Activated CD4-positive, alpha-beta T cell treated with anti-CD3 and anti-CD28 coated beads, Interleukin-2, amount 10 ng/mL, durations not matched to agents 7 days and 5 days (primary cell): ENCODE data around the gene TNFSF11. TPM values are rescaled to one million over a fixed set of nuclear protein-coding genes. Genes with fewer than 3 reads are reported as not detected.

Experiments used
- CTCF ChIA-PET: fragments of 350-600 bp; sonication (Branson Sonifier 250); formaldehyde crosslinking; loops from one replicate; lab custom pipeline; 2021; ENCODE audit warnings: antibody characterized with exemption; lab: Charles Lee
- POLR2A ChIA-PET: fragments of 350-600 bp; sonication (Branson Sonifier 250); formaldehyde crosslinking; loops from one replicate; lab custom pipeline; 2021; ENCODE audit warnings: antibody characterized with exemption; lab: Charles Lee
- DNase-seq: peaks from one replicate; pipeline ENCODE4 v3.0.0-alpha.2; 2020
- H3K27ac Mint-ChIP-seq: one replicate; pipeline ENCODE4 v1.8.0; 2021; ENCODE audit warnings: mild to moderate bottlenecking, moderate library complexity, mixed read lengths
- H3K27me3 Mint-ChIP-seq: one replicate; pipeline ENCODE4 v1.8.0; 2021; ENCODE audit warnings: mixed read lengths
- H3K36me3 Mint-ChIP-seq: one replicate; pipeline ENCODE4 v1.8.0; 2021; ENCODE audit warnings: low read depth, mixed read lengths
- H3K4me1 Mint-ChIP-seq: one replicate; pipeline ENCODE4 v1.8.0; 2021; ENCODE audit warnings: mixed read lengths
- H3K4me3 Mint-ChIP-seq: one replicate; pipeline ENCODE4 v1.8.0; 2021; ENCODE audit warnings: mild to moderate bottlenecking, moderate library complexity, mixed read lengths
- H3K9me3 Mint-ChIP-seq: one replicate; pipeline ENCODE4 v1.8.0; 2021; ENCODE audit warnings: mixed read lengths
- total RNA-seq, 2 experiments: library from RNA; stranded (reverse); gene quantifications; one replicate each; pipeline ENCODE4 v1.2.3, GENCODE V29; 2021

TNFSF11 gene
- total RNA-seq, 2 experiments from 2014 or later: 0.77 to 0.87 TPM

DNA sequence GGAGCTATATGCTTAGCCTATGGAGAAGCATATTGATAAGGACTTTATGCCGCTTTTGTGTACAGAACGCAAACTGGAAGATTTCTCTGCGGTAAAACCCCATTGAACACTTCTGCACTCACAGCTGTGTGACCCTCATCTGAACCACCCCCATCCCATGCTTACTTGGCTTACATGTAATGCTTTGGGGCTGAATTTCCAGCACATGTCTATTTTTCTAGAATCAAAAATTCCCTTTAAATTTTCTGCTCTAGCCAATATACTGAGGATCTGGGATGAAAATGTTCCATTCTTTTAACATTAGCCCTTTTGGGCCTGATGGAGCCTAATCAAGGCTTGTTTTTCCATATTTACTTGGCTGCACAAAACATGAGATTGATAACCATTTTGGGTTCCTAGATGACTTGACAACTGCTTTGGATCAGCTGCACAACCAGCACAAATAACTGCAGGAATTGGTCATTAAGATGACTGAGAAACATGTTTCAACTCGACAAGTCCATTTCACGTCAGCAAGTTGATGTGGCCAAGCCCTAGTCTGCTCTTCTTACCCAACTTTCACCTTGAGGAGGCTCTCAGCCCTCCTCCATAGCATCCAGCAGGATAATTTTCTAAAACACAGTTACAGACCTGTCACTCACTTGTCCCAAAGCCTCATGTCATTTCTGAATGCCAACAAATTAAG, 52.4 kb downstream of the TNFSF11 start:
- no peak for DNase-seq
- H3K4me3 Mint-ChIP-seq: no peak overlapping the region
- ChIA-PET CTCF (no interaction called here), POLR2A (no interaction called here)
- no peak overlapping the region for H3K27ac Mint-ChIP-seq
- no peaks in the 10 kb centered on the region for H3K36me3 Mint-ChIP-seq
- no peaks in the 10 kb centered on the region for H3K4me1 Mint-ChIP-seq
- peaks cover 3% of the 10 kb centered on the region for H3K27me3 Mint-ChIP-seq
- no peaks in the 10 kb centered on the region for H3K9me3 Mint-ChIP-seq

DNA sequence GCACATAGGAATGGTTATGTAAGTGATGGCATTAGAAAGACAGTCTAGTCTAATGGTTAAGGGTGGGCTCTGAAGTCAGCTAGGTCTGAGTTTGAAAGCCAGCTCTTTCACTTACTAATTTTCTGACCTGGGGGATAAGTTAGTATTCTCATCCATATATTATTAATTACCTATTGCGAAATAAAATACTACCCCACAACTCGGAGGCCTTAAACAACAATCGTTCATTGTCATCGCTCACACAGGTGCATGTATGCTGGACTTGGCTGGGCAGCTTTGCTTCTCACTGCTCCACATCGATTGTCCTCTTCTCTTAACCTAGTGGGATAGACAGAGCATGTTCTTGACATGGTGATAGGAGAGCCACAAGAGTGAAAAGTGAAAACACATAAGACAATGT, 54.7 kb downstream of the TNFSF11 start:
- CTCF ChIA-PET: no interaction called here
- POLR2A ChIA-PET: no interaction called here
- Mint-ChIP-seq H3K27me3 (peaks cover 7% of the 10 kb centered on the region), H3K27ac (no peak overlapping the region), H3K9me3 (no peaks in the 10 kb centered on the region), H3K4me3 (no peak overlapping the region), H3K36me3 (no peaks in the 10 kb centered on the region), H3K4me1 (no peaks in the 10 kb centered on the region)
- DNase-seq: no peak

DNA sequence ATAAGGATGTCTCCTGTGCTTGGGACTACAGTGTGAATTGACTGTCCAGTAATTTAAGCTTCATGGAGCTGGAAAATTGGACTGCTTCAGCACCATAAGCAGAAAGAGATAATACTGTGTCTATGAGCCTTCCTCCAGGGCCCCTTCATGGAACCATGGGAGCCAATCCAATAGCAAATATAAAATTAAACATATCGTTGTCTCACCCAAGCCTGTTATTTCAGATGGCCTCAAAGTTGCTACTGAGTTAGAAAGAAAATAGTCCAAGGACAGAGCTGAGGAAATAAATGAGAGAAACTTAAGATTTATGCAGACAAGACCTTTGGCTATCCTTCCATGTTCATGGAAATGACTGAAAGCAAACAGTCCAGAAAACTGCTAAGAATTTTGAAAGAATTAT, 57.2 kb downstream of the TNFSF11 start:
- ChIA-PET POLR2A (no interaction called here), CTCF (no interaction called here)
- no peaks in the 10 kb centered on the region for H3K36me3 Mint-ChIP-seq
- H3K27me3 Mint-ChIP-seq: peaks cover 7% of the 10 kb centered on the region
- H3K4me3 Mint-ChIP-seq: no peak overlapping the region
- no peak overlapping the region for H3K27ac Mint-ChIP-seq
- H3K9me3 Mint-ChIP-seq: no peaks in the 10 kb centered on the region
- no peaks in the 10 kb centered on the region for H3K4me1 Mint-ChIP-seq
- no peak for DNase-seq

DNA sequence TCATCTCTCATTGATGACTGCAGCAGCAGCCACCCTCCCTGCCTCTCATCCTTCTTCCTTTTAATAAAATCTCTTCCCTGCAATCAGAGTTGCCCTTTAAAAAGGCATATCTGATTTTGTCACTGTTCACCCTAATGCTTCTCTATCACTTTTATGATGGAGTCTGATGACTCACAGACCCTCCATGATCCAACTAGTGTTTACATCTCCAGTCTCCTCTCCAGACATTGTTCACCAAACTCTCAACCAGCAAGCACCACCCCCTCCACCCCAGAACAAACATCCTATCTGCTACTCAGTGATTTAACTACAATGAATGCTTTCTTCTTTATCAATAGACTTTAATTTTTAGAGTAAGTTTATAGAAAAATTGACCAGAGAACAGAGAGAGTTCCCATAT, 59.5 kb downstream of the TNFSF11 start:
- Mint-ChIP-seq H3K36me3 (no peaks in the 10 kb centered on the region), H3K9me3 (no peaks in the 10 kb centered on the region), H3K27me3 (peaks cover 4% of the 10 kb centered on the region), H3K4me1 (no peaks in the 10 kb centered on the region), H3K27ac (no peak overlapping the region), H3K4me3 (no peak overlapping the region)
- POLR2A ChIA-PET: no interaction called here
- CTCF ChIA-PET: no interaction called here
- DNase-seq: no peak

DNA sequence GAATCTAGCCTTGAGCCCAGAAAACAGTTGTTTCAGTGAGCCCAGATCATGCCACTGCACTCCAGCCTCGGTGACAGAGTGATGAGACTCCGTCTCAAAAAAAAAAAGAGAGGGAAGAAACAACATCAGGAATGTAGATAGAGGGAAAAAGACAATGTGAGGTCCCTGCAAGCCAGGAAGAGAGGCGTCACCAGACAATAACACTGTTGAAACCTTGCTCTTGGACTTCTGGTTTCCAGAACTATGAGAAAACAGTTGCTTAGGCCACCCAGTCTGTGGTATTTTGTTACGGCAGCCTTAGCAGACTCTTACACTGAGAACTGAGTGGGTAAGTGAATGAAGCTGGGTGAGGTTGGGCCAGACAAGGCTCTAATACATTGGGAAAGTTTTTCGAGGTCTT, 64.1 kb downstream of the TNFSF11 start:
- CTCF ChIA-PET: no interaction called here

DNA sequence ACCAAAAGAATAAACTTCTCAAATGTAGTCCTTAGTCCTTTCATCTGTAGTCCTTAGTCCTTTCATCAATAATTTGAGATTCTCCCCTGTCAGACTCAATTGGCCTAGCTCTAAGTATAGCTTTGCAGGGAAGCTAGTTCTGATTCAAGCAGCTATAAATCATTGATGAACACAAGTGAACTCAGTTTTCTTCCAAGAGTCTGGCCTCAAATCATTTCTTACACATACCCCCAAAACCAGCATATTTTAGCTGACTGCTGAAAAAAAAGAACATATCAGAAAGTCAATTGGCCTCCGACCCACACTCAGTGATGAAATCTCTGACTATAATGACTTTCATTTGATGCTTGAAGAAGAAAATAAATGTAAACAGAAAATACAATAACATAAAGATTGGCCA, 64.9 kb downstream of the TNFSF11 start:
- CTCF ChIA-PET: no interaction called here
- POLR2A ChIA-PET: no interaction called here
- no peaks in the 10 kb centered on the region for H3K36me3 Mint-ChIP-seq
- no peak overlapping the region for H3K27ac Mint-ChIP-seq
- H3K9me3 Mint-ChIP-seq: peaks cover 3% of the 10 kb centered on the region
- no peaks in the 10 kb centered on the region for H3K4me1 Mint-ChIP-seq
- H3K4me3 Mint-ChIP-seq: no peak overlapping the region
- no peak for DNase-seq
- H3K27me3 Mint-ChIP-seq: peaks cover 13% of the 10 kb centered on the region

More for the DNA sequence above, 64.1 kb downstream of the TNFSF11 start:
- Mint-ChIP-seq H3K9me3 (peaks cover 3% of the 10 kb centered on the region), H3K4me1 (no peaks in the 10 kb centered on the region), H3K27ac (no peak overlapping the region), H3K27me3 (peaks cover 18% of the 10 kb centered on the region), H3K4me3 (no peak overlapping the region), H3K36me3 (no peaks in the 10 kb centered on the region)
- no peak for DNase-seq
- POLR2A ChIA-PET: no interaction called here

DNA sequence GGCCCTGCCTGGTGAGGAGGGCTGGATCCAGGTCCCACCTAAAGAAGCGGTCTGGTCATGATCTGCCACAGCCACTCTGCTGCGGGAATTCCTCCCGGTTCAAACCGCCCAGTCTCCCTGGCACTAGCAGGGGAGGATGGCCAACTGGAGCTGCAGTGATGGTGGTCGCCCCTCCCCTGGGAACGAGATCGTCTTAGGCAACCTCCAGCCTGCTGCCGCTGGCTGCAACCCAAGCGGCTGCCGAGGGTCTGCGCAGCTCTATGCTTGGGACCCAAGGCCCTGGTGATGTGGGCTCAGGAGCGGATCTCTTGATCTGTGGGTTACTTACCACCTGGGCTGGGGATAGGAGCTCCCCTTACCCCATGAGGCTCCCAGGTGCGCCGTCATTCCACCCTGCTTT, 69.1 kb downstream of the TNFSF11 start:
- POLR2A ChIA-PET: no interaction called here
- CTCF ChIA-PET: no interaction called here
- Mint-ChIP-seq H3K36me3 (no peaks in the 10 kb centered on the region), H3K4me3 (no peak overlapping the region), H3K9me3 (peaks cover 3% of the 10 kb centered on the region), H3K4me1 (no peaks in the 10 kb centered on the region), H3K27me3 (peaks cover 13% of the 10 kb centered on the region), H3K27ac (no peak overlapping the region)
- DNase-seq: no peak

DNA sequence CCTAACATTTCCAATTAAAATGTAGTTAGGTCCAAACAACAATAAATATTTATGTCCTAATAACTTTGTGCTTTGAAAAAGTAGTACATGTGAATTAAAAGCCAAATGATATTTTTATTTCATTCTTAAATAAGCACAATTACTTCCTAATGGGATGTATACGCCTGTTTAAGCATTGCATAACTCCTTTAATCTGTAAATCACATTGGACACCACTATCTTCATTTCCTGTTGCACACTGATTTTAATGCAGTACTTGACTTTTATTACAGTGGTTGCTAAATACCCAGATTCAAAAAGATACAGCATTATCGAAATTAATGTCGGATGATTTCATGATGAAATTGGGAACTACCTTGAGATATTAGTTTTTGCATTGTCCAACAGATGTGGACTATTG, 70.9 kb downstream of the TNFSF11 start:
- Mint-ChIP-seq H3K4me3 (no peak overlapping the region), H3K36me3 (no peaks in the 10 kb centered on the region), H3K9me3 (peaks cover 3% of the 10 kb centered on the region), H3K27me3 (peaks cover 13% of the 10 kb centered on the region), H3K4me1 (no peaks in the 10 kb centered on the region), H3K27ac (no peak overlapping the region)
- CTCF ChIA-PET: interaction anchor here (0.5 kb wide), 1 partner anchor 756 kb away, joined by 4 read pairs; no protein-coding TSS in a partner anchor
- no peak for DNase-seq
- POLR2A ChIA-PET: no interaction called here

DNA sequence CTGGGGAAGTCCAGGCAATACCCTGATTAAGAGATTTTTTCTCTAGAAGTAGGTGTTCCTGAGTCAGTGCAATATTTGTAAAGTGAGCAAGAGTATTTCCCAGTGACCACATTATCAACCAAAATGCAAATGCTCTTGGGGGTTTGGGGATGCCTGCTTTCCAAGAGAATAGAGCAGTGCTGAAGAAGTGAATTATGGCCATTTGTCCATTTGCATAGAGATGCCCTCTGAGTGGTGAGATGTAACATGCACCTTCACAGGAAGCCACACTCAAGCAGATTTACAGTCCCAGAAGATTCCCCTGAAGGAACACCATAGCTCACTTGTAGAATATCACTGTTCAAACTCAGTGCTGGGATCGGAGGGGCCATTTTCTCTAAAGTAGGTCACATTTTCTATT, 71.8 kb downstream of the TNFSF11 start:
- H3K27me3 Mint-ChIP-seq: peaks cover 11% of the 10 kb centered on the region

DNA sequence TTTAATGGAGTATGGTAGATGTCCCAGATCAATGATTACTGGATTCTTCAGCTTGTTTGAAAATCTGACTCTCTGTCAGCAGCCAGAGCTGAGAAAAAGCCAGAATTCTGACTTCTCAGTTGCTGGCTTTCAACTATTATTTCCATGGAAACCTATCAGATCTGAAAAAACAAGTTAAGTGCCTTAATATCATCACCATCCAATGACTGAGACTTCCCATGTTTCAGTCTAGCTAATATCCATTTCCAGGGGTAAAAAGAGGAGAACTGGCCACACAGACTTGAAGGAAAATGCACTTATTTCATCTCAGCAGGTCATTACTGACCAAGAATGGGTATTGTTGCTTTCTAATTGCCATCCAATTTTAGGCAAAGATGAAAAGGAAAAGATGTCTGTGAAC, 75.2 kb downstream of the TNFSF11 start:
- H3K27me3 Mint-ChIP-seq: peaks cover 25% of the 10 kb centered on the region
- H3K4me1 Mint-ChIP-seq: no peaks in the 10 kb centered on the region
- no peak overlapping the region for H3K4me3 Mint-ChIP-seq
- ChIA-PET POLR2A (no interaction called here), CTCF (interaction anchor here (0.9 kb wide), 1 partner anchor 54 kb away, joined by 4 read pairs; no protein-coding TSS in a partner anchor)
- no peaks in the 10 kb centered on the region for H3K36me3 Mint-ChIP-seq
- H3K27ac Mint-ChIP-seq: no peak overlapping the region
- no peaks in the 10 kb centered on the region for H3K9me3 Mint-ChIP-seq
- DNase-seq: no peak

More for the DNA sequence above, 71.8 kb downstream of the TNFSF11 start:
- ChIA-PET POLR2A (no interaction called here), CTCF (interaction anchor here (0.9 kb wide), 1 partner anchor 18 kb away, joined by 3 read pairs; no protein-coding TSS in a partner anchor)
- Mint-ChIP-seq H3K27ac (no peak overlapping the region), H3K4me3 (no peak overlapping the region), H3K4me1 (no peaks in the 10 kb centered on the region), H3K9me3 (peaks cover 3% of the 10 kb centered on the region), H3K36me3 (no peaks in the 10 kb centered on the region)
- DNase-seq: no peak

DNA sequence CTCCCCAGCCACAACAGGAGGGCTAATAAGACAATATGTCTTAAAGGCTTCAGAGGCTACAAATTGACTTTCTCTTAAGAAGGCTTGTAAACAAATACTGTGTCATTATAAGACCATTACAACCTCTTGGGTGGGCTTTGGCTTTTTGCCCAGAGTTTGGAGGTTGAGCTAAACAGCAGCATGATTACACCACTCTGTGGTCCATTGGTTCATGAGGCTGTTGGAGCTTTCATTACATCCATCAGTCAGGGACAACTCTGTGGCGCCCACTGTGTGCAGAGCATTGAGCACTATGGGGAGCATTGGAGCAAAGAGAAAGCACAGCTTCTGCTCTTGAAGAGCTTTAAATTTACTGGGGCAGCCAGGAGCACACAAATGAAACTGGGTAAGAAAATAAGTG, 75.9 kb downstream of the TNFSF11 start:
- ChIA-PET POLR2A (no interaction called here), CTCF (interaction anchor here (0.9 kb wide), 1 partner anchor 54 kb away, joined by 4 read pairs; no protein-coding TSS in a partner anchor)
- Mint-ChIP-seq H3K4me3 (no peak overlapping the region), H3K9me3 (no peaks in the 10 kb centered on the region), H3K27ac (no peak overlapping the region), H3K4me1 (no peaks in the 10 kb centered on the region), H3K27me3 (peaks cover 27% of the 10 kb centered on the region), H3K36me3 (no peaks in the 10 kb centered on the region)
- no peak for DNase-seq

DNA sequence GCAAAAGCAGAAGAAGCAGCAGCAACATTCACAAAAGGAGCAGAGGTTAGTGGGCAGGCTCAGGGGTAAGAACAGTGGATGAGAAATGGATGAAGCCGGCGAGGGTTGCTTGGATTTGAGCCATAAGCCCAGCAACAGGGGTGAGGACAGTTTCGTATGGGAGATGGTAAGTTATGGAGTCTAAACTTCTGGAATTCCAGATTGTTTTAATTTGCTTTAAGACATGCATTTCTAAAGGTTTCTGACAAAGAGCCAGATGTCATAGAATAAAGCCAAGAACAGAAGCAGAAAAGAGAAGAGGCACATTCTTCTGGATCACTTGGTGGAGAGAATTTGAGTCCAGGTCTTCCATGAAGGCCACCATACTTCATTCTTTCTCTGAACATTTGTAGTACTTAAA, 76.6 kb downstream of the TNFSF11 start:
- H3K27ac Mint-ChIP-seq: no peak overlapping the region
- no peaks in the 10 kb centered on the region for H3K36me3 Mint-ChIP-seq
- H3K27me3 Mint-ChIP-seq: peaks cover 34% of the 10 kb centered on the region
- no peaks in the 10 kb centered on the region for H3K9me3 Mint-ChIP-seq
- ChIA-PET CTCF (no interaction called here), POLR2A (no interaction called here)
- DNase-seq: no peak
- H3K4me1 Mint-ChIP-seq: no peaks in the 10 kb centered on the region
- H3K4me3 Mint-ChIP-seq: no peak overlapping the region

DNA sequence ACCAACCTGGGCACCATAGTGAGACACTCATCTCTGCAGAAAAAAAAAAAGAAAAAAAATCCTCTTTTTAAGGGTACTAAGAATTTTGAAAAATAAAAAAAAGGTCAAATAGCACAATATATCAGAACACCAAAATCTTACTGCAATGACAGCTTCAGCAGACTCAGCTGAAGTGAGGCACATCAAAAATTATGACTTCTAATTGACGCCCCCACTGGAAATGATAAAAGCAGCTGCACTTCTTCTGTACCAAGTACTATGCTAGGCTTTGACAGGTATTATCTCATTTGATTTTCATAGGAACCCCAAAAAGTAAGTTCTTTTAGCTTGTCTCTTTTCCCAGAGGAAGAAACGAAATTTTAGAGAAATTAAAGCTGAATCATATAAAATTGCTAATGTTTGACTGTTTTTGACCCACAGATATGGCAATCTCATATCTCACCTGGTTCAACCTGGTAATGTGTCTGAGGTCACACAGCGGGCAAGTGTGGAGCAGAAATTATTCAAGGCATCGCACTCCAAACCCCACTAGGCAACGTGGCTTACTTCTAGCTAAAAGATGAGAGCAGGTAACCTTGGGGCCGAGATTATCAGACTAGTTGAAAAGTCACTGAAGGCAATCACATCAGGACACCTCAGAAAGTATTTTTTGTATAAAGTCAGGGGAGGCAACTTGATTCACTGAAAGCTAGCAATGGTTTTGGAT, 78.1 kb downstream of the TNFSF11 start:
- Mint-ChIP-seq H3K27me3 (peaks cover 45% of the 10 kb centered on the region), H3K9me3 (no peaks in the 10 kb centered on the region), H3K36me3 (no peaks in the 10 kb centered on the region), H3K4me1 (no peaks in the 10 kb centered on the region), H3K27ac (no peak overlapping the region), H3K4me3 (no peak overlapping the region)
- ChIA-PET CTCF (interaction anchor here (1.1 to 2.4 kb wide), 2 partner anchors 9 to 11 kb away, joined by 3 to 10 read pairs; no protein-coding TSS in a partner anchor), POLR2A (interaction anchor here (0.7 kb wide), 1 partner anchor 159 kb away, joined by 3 read pairs; no protein-coding TSS in a partner anchor)
- no peak for DNase-seq
